HFF-Myc (cell line): ENCODE measurements around the gene IFI27.
"Not testable (repeated sequence)": the region's sequence is repeated elsewhere in the genome, so short reads cannot be mapped to it uniquely, and the experiment has no call there.

ENCODE experiments used
- DNase-seq: peaks from one replicate; pipeline ENCODE4 v3.0.0-alpha.2; 2011; ENCODE audit warnings: low read depth; ENCODE audit errors: extremely low read depth
- H3K4me3 ChIP-seq: replicated peaks from 2 replicates; pipeline ENCODE4 v1.5.1; 2011; ENCODE audit warnings: low read depth, mild to moderate bottlenecking, control low read depth, low read length
- CTCF ChIP-seq: IDR thresholded peaks from 2 replicates; pipeline ENCODE4 v1.5.1; 2012; ENCODE audit warnings: mild to moderate bottlenecking, low read depth, low read length, control low read depth; ENCODE audit errors: missing control alignments

The IFI27 gene

GRCh38 chr14:94110552-94111181 lies at the start of gene IFI27:
TSS of gene IFI27 (plus strand) at chr14:94110736.
- TF ChIP-seq CTCF: no peak
- no peak within 1 kb of the TSS for H3K4me3 ChIP-seq
- DNase-seq: no peak

GRCh38 chr14:94062344-94062940 lies 48.1 kb upstream of the IFI27 start:
- no peak for DNase-seq
- no peak overlapping the region for H3K4me3 ChIP-seq
- no peak for TF ChIP-seq CTCF

GRCh38 chr14:94066089-94066676 lies 44.4 kb upstream of the IFI27 start:
- TF ChIP-seq CTCF: no peak
- DNase-seq: no peak
- no peak overlapping the region for H3K4me3 ChIP-seq

GRCh38 chr14:94072076-94072475 lies 38.5 kb upstream of the IFI27 start:
- H3K4me3 ChIP-seq, DNase-seq: not testable (repeated sequence)

GRCh38 chr14:94074534-94074933 lies 36.0 kb upstream of the IFI27 start:
- H3K4me3 ChIP-seq: no peak overlapping the region
- TF ChIP-seq CTCF: no peak
- no peak for DNase-seq

- DNase-seq: no peak
- H3K4me3 ChIP-seq: no peak overlapping the region
- TF ChIP-seq CTCF: no peak
These were observed 35.5 kb upstream of the IFI27 start for GRCh38 chr14:94075008-94075407.

GRCh38 chr14:94077111-94077821 lies 33.3 kb upstream of the IFI27 start:
- no peak for TF ChIP-seq CTCF
- no peak for DNase-seq
- H3K4me3 ChIP-seq: no peak overlapping the region
